Aortic smooth muscle cell (primary cell): Measurements from ENCODE around the gene ASCC3. TPM values are rescaled to one million over a fixed set of nuclear protein-coding genes. Genes with fewer than 3 reads are reported as not detected.

Experiments used
- total RNA-seq: library from RNA; depleted of rRNA; stranded (reverse); fragments of >200 nt; gene quantifications from 2 replicates; pipeline ENCODE4 v1.2.3, GENCODE V29; 2014

The ASCC3 gene, protein sequence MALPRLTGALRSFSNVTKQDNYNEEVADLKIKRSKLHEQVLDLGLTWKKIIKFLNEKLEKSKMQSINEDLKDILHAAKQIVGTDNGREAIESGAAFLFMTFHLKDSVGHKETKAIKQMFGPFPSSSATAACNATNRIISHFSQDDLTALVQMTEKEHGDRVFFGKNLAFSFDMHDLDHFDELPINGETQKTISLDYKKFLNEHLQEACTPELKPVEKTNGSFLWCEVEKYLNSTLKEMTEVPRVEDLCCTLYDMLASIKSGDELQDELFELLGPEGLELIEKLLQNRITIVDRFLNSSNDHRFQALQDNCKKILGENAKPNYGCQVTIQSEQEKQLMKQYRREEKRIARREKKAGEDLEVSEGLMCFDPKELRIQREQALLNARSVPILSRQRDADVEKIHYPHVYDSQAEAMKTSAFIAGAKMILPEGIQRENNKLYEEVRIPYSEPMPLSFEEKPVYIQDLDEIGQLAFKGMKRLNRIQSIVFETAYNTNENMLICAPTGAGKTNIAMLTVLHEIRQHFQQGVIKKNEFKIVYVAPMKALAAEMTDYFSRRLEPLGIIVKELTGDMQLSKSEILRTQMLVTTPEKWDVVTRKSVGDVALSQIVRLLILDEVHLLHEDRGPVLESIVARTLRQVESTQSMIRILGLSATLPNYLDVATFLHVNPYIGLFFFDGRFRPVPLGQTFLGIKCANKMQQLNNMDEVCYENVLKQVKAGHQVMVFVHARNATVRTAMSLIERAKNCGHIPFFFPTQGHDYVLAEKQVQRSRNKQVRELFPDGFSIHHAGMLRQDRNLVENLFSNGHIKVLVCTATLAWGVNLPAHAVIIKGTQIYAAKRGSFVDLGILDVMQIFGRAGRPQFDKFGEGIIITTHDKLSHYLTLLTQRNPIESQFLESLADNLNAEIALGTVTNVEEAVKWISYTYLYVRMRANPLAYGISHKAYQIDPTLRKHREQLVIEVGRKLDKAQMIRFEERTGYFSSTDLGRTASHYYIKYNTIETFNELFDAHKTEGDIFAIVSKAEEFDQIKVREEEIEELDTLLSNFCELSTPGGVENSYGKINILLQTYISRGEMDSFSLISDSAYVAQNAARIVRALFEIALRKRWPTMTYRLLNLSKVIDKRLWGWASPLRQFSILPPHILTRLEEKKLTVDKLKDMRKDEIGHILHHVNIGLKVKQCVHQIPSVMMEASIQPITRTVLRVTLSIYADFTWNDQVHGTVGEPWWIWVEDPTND (N-terminal part only)
- total RNA-seq: 70.3 and 70.6 TPM in 2 replicates

GRCh38 chr6:100880853-100881706 is at the start of gene ASCC3:
ASCC3 (minus strand) TSS chr6:100881329; CDS start chr6:100867997, 13,332 bp downstream.

GRCh38 chr6:100464903-100465700 is 416.0 kb downstream of the ASCC3 start, which contains the start of gene SIM1:
SIM1 (minus strand) TSS chr6:100464921; CDS start chr6:100463468, 1,453 bp downstream.

